GM21526 (cell line): ENCODE data around the gene SLC25A23.

ENCODE experiments used
- ATAC-seq: cut with Tn5 transposase; IDR thresholded peaks from one replicate; pipeline ENCODE4 v1.9.1; 2021; ENCODE audit warnings: moderate library complexity; ENCODE audit not compliant: unreplicated experiment, low FRiP score

The SLC25A23 gene

GRCh38 chr19:6481541-6482342 lies 22.1 kb upstream of the SLC25A23 start, which contains the start of gene DENND1C:
Gene DENND1C, minus strand, starts transcription at chr19:6481787. Its CDS starts 92 bp downstream, at chr19:6481695.
- ATAC-seq = no peak

- ATAC-seq = no peak
Observed at GRCh38 chr19:6480848-6481415, 21.3 kb upstream of the SLC25A23 start.

GRCh38 chr19:6479836-6480398 lies 20.3 kb upstream of the SLC25A23 start:
- ATAC-seq = no peak

GRCh38 chr19:6478815-6479214 lies 19.2 kb upstream of the SLC25A23 start:
- ATAC-seq = no peak

- ATAC-seq = no peak
Observed at GRCh38 chr19:6476896-6477431, 17.4 kb upstream of the SLC25A23 start.

GRCh38 chr19:6476155-6476895 lies 16.7 kb upstream of the SLC25A23 start:
- no peak for ATAC-seq

- no peak for ATAC-seq
Observed at GRCh38 chr19:6475321-6476108, 15.9 kb upstream of the SLC25A23 start.

GRCh38 chr19:6473647-6474046 lies 14.1 kb upstream of the SLC25A23 start:
- no peak for ATAC-seq

- no peak for ATAC-seq
Observed at GRCh38 chr19:6472713-6473112, 13.1 kb upstream of the SLC25A23 start.

GRCh38 chr19:6471076-6471475 lies 11.5 kb upstream of the SLC25A23 start:
- ATAC-seq = no peak

GRCh38 chr19:6470173-6470572 lies 10.6 kb upstream of the SLC25A23 start:
- no peak for ATAC-seq

- no peak for ATAC-seq
Observed at GRCh38 chr19:6467384-6467783, 7.8 kb upstream of the SLC25A23 start.

- ATAC-seq = no peak
Observed at GRCh38 chr19:6466526-6467248, 7.1 kb upstream of the SLC25A23 start.

- no peak for ATAC-seq
Observed at GRCh38 chr19:6465663-6466062, 6.1 kb upstream of the SLC25A23 start.

GRCh38 chr19:6465006-6465405 lies 5.4 kb upstream of the SLC25A23 start:
- no peak for ATAC-seq

GRCh38 chr19:6464070-6464873 lies 4.7 kb upstream of the SLC25A23 start, which contains the start of gene CRB3:
Gene CRB3, plus strand, starts transcription at chr19:6464271. Its CDS starts 431 bp downstream, at chr19:6464702.
- ATAC-seq = no peak

GRCh38 chr19:6460099-6460884 lies 700 bp upstream of the SLC25A23 start:
- ATAC-seq = peak; percentile 63
